H4 (cell line): ENCODE data around the gene CUL4A. TPM values are rescaled to one million over a fixed set of nuclear protein-coding genes. Genes with fewer than 3 reads are reported as not detected.
"Not testable (repeated sequence)": the region's sequence is repeated elsewhere in the genome, so short reads cannot be mapped to it uniquely, and the experiment has no call there.

Experiments
- DNase-seq: peaks from one replicate; pipeline ENCODE4 v3.0.0-alpha.2; 2015; ENCODE audit warnings: low spot score
- total RNA-seq: library from RNA; depleted of rRNA; stranded (reverse); fragments of >200 nt; shearing (Covaris generic); gene quantifications from 2 replicates; pipeline ENCODE4 v1.2.3, GENCODE V29; 2014

Gene CUL4A
- total RNA-seq, 1 experiment from 2014 or later, result 62.3 TPM

DNA sequence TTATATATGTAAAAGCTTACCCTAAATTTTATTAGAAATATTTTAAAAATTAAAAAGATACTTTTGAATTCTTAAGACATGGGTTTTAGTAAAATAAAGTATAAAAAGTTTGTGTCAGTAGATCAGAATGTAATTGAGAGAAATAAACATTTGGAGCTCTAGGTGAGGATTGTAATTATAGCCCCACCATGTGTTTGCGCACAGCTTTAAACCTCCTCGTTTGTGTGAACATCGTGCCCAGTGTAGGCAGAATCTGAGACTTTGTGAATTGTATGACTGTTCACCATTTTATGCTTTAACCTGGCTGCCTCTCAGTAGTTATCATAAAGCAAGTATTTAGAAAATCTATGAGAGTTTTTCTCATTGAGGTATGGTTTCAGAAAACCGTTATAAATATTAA is 29.1 kb downstream of the CUL4A start:
- no peak for DNase-seq

DNA sequence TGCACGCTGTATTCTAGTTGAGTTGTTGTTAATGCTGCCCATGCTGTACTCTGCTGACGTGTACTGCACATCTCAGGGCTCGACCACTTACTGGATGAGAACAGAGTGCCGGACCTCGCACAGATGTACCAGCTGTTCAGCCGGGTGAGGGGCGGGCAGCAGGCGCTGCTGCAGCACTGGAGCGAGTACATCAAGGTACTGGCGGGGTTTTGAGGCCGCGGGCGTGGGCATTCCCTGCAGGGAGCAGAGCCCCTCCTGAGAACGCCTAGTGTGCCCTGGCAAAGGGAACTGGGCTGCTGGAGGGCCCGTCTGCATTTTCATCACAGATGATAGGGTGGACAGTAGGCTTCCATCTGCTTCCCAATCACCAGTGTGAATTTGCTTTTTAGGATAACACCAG is 29.9 kb downstream of the CUL4A start:
- DNase-seq, result no peak

DNA sequence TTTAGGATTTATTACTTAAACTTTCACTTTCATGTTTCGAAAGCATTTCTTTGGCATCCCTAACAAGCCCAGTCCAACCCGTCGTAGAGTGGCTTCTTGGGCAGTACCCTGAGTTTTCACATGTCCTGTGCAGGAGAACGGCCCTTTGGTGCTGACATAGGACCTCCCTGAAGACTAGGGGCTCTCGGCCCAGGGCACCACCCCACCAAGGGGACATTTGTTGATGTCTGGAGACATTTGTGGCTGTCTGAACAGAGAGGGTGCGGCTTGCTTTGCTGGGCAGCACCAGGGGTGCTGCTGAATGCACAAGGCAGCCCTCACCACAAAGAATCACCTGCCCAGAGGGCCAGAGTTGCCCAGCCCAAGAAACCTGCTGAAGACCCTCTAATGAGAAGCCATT is 30.6 kb downstream of the CUL4A start:
- no peak for DNase-seq

DNA sequence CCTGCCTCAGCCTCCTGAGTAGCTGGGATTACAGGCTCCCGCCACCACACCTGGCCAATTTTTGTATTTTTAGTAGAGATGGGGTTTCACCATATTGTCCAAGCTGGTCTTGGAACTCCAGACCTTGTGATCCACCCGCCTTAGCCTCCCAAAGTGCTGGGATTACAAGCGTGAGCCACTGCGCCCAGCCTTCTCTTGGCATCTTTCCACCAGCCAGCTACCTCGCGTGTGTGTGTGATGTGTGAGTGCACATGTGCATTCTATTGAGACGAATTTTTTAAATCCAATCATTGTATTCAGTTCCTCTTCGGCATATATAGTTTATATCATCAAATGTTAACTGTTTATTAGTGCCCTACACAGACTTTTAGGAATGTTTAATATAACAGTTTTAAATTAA is 32.2 kb downstream of the CUL4A start:
- not testable (repeated sequence) for DNase-seq

DNA sequence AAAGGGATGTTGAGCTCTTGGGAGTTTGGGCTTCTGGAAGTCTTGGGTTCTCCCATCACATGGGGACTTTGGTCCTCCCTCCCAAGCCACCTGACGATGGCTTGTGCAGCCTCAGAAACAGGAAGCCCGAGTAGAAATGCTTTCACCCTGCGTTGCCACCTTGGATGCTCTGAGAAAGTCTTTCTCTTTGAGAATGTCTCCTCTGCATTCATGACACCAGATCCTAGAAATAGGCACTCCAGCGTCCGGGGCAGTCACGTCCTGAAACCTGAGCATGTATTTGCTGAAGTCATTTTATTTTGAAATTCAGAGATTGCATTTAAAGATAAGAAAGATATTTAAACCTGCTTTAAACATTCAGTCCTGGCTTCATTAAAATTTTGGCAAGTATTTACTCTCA is 34.4 kb downstream of the CUL4A start:
- DNase-seq, result no peak

DNA sequence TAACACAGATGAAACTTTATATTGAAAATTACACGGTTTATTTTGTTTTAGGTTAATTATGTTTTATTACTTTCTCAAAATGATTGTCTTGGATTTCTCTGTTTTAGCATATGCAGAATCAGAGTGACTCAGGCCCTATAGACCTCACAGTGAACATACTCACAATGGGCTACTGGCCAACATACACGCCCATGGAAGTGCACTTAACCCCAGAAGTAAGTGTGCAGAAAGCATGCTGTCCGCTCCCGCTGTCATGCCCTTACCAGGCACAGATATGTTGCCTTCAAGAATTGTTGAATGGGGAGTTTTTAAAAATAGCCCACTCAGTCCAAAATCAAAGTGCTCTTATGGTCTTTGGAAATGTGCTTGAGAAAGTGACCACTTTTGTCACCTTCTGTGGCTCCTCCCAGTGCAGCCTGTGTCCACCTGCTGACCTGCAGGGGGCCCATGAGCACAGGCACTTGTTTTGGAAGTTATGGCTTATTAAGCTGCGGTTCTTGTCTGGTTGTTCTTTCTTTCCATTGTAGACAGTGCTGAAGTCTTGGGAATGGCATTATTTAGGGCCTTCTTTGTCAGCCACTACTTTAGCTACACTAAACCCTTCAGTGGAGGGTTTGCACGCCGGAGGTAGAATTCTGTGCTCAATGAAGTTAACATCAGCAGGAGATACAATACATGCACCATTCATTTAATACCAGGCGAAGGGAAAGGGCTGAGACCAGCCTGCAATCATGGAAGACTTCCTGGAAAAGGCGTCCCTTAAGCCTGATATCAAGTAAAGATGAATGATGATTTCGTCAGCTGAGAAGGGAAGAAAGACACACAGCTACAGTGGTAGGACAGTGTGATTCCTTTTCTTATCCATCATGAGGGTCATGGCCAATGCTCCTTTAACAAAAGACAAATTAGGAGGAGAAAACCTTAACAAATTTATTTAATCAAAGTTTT is 36.7 kb downstream of the CUL4A start:
- DNase-seq, result no peak

DNA sequence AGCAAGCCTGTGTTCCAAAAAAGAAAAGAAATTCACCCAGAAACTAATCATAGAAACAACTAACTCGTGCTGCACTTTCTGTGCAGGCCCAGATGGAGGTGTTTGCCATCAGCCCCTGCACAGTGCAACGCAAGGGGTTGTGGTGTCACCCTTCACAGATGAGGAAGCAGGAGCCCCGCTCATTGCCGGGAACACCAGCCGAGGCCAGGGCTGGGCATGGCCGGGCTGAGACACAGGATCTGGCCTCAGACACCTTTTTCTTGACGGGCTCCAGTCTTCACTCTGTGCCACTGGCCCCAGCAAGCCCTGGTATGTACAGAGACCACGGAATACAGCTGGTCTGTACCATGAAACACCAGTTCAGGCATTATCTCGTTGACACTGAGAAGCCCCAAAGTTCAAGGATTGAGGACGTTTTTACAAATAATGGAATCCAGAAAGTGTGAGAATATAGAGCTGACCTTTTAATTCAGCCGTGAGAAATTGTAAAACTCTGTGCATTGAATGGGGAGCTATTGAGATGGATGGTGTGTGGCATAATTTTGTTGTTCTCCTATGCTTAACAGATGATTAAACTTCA is 43.2 kb downstream of the CUL4A start:
- DNase-seq, result no peak

DNA sequence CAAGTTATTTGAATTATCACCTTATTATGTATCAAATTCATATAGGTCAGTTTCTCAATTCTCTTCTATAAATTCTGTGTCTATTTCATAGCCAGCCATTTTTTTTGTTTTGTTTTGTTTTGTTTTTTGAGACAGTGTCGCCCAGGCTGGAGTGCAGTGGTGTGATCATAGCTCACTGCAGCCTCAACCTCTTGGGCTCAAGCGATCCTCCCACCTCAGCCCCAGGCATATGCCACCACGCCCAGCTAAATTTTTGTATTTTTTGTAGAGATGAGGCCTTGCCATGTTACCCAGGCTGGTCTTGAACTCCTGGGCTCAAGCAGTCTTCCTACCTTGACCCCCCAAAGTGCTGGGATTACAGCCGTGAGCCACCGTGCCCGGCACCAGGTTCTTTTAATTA is 48.5 kb downstream of the CUL4A start:
- DNase-seq, result not testable (repeated sequence)

DNA sequence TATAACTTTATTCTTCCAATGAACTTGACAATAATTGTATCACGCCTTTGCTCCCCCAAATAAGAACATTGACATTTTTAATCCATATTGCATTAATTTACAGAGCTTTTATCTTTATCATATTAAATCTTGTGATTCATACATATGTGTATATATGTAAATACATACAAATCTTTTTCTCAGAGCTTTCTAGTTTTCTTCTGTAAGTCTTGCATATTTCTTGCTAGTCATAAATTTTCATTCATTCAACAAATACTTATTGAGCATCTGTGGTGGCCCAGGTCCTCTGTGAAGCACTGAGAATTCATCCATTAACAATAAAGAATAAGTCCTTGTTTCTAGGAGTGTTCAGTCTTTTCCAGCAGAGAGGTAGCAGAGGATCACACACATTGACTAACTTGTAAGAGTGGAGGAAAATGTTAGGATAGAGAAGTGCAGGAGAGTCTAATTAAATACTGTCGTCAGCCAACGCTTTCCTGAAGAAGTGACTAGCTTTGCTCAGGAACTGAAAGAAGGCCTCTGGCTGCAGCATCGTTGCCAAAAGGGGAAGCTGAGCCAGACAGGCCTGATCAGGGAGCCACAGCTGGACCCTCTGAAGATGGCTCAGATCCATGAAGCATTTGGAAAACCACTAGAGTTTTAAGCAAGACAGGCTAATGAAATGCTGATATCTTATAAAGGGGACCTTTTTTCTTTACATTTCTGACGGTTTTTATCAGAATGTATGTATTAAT is 49.1 kb downstream of the CUL4A start:
- no peak for DNase-seq

DNA sequence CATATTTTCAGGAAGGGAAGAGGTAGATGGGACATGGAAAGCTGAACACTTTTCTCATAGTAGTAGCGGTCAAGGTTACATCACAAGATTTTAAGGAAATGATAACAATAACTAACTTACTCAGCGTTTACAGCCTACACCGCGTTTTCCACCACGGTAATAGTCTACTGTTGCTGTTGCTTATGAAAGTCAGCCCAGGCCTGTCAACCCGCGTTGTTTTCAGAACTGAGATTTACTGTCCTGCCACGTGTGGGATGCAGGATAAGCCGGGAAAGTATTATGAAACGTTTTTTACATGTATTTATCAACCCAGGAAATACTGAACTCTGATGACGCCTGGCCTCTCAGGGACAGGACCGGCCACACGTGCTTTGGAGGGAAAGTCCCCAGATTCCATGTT is 51.6 kb downstream of the CUL4A start:
- no peak for DNase-seq

DNA sequence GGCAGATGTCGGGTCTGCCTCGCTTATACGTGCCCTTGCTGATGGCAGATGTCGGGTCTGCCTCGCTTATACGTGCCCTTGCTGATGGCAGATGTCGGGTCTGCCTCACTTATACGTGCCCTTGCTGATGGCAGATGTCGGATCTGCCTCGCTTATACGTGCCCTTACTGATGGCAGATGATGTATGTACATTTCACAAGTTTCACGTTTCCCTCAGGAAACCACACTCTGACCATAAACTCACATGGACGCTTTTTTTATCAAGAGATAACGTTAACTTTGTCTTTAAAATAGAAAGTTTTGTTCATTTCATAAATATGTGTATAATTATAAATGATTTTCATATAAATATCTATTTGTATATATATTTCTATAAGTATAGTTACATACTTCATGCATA is 53.6 kb downstream of the CUL4A start:
- not testable (repeated sequence) for DNase-seq

DNA sequence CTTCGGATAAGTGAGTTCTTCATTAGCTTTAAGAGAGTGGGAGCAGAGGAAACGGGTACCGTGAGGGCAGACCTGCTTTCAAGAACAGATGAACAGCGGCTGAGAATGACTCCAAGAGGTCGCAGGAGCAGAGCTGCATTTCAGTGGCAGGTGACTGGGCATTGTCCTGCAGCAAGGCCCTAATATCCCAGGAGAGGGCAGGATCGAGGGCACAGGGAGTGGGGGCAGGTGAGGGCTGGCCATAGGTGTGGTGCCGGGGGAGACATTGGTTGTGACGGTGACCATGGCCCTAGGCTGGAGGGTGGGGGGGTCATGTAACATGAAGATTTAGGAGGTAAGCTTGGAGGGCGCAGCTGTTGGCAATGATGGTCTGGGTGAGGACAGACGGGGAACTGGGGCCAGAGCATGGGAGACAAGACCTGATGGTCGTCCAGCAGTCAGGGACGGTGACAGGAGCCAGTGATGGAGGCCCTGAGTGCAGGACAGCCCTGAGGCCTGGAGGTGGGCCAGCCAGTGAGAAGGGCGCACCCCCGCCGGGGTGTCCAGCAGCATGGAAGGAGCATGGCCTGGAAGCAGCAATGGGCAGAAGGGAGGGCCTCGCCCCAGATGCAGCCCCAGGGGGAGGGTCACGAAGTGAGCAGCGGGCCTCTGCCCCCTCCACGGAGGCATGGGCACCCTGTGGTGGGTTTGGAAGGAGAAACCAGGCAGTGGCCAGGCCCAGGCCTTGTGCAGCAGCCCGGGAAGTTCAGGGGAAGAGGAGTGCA is 58.4 kb downstream of the CUL4A start:
- DNase-seq, result no peak

DNA sequence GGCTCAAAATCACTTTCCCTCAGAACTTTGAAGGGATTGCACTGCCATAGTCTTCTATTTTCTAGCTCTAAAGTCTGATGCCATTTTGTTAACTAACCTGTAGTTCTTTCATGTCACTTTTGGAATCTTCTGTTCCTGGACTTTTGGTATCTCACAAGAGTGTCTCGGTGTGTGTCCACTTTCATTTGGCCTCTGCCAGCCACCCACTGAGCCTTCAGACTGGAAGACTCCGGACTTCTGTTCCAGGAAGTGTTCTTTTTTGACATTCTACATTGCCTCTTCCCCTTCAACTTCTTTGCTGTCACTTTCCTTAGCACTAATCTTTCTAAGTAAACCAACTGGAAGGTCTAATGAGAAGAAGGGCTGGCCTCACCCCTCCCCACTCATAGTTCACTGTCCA is 62.6 kb downstream of the CUL4A start:
- no peak for DNase-seq

DNA sequence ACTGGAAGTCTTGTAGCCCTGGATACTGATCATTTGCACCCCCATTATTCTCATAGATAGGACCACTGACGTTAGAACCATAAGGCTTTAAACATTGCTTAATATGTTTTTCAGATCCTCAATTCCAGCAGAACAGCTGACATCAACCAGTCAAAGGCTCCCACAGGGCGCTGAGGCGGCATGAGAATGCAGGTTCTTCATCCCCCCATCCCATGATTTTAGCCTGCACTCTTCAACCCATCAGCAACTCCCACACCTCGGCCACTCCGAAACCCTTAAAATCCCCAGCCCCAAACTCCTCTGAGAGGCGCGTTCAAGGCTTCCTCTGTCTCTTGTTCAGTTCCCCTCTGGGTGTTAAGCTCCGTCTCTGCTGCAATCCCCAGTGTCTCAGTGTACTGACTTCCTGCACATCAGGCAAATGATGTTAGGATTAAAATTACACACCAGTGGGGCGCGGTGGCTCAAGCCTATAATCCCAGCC is 63.3 kb downstream of the CUL4A start:
- no peak for DNase-seq

DNA sequence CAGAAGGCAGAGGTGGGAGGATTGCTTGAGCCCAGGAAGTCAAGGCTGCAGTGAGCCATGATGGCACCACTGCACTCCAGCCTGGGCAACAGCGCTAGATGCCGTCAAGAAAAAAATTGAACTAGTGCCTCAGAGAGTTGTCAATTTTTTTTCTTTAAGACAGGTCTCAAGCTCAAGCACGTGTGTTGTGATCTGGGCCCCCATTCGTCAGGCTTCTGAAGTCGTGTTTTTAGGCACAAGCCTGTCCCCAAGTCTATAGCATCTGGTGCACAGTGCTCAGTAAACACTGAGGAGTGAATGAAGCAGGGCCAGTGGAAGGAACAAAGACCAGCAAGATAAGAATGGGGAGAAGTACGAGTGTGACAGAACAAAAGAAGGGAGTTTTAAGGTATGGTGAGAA is 63.9 kb downstream of the CUL4A start:
- DNase-seq, result no peak

DNA sequence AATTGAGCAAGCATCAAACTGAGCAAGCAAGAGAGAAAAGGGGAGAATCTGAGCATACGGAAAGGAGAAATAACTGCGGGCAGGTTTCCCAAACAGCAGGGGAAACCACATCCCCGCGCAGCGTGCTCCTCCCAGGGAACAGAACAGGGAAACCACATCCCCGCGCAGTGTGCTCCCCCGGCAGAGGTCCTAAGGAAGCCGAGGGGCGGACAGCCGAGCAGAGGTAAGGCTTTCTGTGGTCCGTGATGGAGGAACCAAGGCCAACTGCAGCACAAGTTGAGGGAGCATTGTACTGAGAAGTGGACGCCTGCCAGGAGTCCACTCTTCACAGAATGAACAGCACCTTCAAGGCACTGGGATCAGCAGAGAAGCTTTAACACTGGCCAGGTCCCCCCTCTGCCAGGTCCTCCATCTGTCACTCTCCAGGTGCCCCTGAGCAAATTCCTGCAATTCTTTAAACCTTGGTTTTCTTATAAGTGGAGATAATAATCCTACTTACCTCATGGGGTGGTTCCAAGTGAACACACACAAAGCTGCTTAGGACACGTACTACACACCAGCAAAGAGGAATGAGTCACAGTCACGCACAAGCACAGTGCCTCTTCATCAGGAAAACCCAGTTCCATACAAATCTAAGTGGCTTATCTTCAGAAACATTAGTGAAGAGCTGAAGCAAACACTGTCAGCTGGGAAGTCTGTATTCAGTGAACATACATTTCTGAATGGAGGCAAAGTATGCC is 64.6 kb downstream of the CUL4A start:
- DNase-seq, result peak; percentile 35

DNA sequence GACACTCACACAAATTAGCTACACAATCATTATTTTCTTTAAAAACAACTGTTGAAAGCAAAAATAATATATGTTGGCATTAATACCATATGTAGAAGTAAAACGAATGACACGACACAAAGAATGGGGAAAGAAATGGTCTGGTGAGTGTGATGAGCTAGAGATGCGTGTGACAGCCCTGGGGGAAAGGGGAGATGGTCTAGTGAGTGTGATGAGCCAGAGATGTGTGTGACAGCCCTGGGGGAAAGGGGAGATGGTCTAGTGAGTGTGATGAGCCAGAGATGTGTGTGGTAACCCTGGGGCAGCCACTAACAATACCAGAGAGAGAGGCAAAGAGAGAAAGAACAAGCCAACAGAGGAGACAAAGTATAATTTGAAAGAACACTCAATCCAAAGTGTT is 65.3 kb downstream of the CUL4A start:
- DNase-seq, result no peak

DNA sequence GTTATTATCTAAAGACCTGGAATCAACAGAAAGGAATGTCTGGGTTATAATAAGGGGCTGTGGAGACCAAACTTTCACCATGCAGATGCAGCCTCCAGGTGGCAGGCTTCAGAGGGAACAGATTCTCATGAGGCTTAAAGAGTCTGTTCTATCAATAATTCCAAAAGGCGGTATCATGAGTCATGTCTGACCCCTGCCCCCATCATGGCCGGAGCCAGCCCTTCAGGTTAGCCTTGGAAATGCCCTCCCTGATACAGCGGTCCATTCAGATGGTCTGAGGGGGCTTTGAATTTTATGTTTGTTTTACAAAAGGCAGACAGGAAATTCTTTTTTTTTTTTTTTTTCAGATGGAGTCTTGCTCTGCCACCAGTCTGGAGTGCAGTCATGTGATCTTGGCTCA is 66.0 kb downstream of the CUL4A start:
- peak; percentile 9 for DNase-seq

DNA sequence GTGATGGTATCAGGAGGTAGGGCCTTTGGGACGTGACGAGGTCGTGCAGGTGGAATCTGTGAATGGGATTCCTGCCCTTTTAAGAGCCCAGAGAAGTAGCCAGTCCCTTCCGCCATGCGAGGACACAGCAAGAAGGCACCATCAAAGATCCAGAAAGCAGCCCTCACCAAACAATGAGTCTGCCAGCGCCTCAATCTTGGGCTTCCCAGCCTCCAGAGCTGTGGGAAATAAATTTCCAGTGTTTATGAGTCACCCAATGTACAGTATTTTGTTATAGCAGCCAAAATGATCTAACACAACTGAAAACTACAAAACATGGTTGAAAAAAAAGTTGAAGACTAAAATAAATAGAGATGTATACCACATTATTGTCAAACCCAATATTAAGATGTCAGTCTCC is 70.7 kb downstream of the CUL4A start:
- no peak for DNase-seq

DNA sequence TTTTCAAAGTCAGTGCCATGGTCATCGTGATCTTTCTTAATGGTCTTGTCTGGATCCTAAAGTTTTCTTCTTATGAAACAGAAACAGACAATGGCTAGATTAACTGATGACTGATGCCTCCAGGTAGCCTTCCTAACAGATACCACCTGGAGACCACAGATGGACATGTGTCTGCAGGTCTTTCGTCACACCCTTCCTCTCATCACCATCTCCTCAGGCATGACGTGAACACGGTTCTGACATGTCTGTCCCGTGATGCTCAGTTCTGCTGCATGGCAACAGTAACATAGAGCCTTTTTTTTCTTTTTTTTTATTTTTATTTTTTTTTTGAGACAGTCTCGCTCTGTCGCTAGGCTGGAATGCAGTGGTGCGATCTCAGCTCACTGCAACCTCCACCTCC is 74.5 kb downstream of the CUL4A start:
- DNase-seq, result no peak

DNA sequence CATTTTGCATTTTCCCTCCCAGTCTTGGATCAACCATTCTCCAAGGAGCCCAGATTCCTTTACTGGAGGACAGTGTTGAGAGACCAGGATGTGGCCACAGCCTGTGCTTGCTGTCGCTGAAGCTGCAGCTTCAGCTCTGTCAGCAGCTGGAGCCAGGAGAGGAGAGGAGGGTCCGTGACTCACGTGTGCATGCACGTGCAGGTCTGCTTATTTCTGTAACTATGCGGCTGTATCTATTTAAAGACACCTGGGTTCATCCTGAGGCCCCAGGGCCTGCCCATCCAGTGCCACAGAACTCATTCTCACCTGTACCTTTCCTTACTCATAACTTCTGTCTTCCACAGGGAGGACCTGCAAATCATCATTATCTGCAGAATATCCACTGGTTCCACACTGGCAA is 79.5 kb downstream of the CUL4A start:
- DNase-seq, result no peak
